Stimulated activated CD8-positive, alpha-beta memory T cell treated with anti-CD3 and anti-CD28 coated beads, Interleukin-12 subunit alpha, Interleukin-12 subunit beta, amount 100 ng/mL, for 24 hours (primary cell): ENCODE measurements around the gene RXRA.
"Not testable (repeated sequence)": the region's sequence is repeated elsewhere in the genome, so short reads cannot be mapped to it uniquely, and the experiment has no call there.

Experiments used
- DNase-seq: peaks from one replicate; pipeline ENCODE4 v3.0.0-alpha.2; 2020; ENCODE audit errors: extremely low read depth

Gene RXRA

GRCh38 chr9:134307674-134308638 lies 18.3 kb upstream of the RXRA start:
- DNase-seq = no peak

DNA sequence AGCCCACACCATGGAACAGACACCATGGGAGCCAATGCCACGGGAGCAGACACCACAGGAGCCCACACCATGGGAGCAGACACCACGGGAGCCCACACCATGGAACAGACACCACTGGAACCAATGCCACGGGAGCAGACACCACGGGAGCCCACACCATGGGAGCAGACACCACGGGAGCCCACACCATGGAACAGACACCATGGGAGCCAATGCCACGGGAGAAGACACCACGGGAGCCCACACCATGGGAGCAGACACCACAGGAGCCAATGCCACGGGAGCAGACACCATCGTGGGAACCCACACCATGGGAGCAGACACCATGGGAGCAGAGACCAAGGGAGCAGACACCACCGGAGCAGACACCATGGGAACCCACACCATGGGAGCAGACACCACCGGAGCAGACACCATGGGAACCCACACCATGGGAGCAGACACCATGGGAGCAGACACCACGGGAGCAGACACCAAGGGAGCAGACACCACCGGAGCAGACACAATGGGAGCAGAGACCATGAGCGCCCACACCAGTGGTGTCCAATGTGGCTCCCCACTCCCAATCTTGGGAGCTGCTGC lies 17.5 kb upstream of the RXRA start:
- not testable (repeated sequence) for DNase-seq

- no peak for DNase-seq
Observed at GRCh38 chr9:134313470-134313869, 12.8 kb upstream of the RXRA start.

DNA sequence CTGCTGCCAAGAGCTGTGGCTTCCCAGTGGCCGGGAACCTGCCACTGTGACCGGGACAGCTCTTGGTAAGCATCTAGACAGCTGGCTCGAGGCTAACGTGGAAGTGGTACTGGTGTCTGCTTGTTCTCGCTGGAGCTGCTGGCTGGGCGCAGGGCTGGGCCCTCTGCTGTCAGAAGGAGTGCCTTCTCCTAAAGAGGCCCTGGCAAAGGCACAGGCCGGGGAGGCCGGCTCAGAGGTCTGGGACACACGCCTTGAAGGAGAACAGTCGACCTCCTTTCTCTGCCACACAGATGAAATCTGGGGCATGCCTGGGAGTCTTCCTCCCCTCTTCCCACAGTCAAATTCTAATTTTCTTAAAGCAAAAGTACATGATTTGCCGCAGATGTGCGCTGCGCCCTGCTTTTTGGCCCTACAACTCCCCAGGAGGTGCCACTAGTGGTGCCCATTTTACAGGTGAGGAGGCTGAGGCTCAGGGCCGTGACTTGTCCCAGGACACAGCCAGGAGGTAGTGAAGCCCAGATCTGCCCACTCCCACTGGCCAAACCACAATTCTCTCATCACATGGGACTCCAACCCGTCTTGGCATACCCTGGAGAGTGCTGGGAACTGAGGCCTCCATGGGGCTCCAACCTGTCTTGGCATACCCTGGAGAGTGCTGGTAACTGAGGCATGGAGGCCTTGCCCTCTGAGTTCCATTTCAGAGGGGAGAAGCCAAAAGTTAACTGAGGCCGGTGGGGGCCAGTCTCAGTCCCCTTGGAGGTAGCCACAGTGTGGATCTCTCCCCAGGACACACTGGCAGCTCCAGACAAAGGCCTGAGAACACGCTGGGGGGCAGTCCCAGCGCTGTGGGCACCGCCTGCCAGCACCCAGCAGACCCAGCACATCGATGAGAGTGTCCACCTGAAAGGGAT lies 12.0 kb upstream of the RXRA start:
- DNase-seq = no peak

DNA sequence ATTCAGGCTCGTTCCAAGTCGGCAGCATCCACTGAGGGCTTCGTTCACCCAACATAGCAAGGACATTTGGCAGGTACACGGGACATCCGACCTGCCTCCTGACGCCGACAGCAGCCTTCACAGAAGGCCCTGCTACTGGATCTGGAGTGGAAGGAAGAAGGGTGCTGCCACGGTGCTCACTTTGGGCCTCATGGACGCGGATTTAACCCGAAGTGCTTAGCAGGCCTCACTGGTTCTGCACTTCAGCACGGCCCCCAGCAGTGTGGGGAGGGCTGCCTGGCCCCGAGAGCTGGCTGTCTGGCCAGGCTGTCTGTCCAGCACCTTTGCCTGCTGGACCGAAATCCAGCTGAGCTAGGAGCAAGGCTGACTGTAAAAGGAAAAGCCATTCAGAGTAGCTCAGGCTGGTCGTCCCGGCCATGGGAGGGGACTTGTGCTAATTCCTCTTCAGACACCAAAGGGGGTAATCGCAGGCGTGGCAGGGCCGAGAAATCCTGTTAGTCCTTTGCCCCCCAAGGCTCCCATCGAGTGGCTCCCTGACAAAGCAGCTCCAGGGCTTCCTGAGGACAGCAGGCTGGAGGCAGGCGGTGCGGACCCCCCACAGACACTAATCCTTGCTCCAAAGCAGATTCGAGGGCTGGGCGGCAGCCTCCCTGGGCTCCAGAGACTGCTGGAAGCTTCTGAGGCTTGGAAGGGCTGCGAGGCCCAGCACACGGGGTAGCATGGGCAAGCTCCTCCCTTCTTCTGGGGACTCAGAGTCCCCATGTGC lies 11.1 kb upstream of the RXRA start:
- no peak for DNase-seq

GRCh38 chr9:134315716-134316448 lies 10.4 kb upstream of the RXRA start:
- no peak for DNase-seq

DNA sequence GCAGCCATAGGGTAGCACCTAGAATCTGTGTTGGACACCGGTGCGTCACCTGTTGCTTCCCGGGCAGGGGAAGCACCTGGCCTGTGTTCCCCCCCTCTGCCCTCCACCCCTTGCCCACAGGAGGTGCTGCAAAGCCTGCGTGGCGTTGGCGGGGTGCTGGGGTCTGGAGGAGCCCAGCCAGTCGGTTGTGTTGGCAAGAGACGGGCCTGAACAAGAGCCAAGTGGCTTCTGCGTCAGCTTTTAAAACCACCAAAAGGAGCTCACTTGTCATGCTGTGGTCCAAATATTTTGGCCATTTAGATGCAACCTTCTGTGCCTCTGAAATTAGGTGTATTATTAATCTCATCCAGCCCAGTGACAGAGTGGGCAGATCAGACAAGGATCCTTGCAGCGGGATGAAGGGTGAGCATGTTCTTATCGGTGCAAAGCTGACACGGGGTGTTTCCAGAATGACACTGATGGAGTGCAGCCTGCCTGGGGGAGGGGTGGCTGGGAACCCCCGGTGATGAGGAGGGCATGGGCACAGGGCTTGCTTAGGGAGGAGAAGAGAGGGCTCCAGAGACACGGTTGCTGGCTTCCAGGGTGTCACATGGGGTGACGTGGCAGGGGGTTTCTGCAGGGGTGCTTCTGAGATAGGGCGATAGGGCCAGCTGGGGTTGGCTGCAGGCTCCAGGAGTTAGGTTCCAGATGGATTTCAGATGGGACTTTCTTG lies 9.7 kb upstream of the RXRA start:
- no peak for DNase-seq

DNA sequence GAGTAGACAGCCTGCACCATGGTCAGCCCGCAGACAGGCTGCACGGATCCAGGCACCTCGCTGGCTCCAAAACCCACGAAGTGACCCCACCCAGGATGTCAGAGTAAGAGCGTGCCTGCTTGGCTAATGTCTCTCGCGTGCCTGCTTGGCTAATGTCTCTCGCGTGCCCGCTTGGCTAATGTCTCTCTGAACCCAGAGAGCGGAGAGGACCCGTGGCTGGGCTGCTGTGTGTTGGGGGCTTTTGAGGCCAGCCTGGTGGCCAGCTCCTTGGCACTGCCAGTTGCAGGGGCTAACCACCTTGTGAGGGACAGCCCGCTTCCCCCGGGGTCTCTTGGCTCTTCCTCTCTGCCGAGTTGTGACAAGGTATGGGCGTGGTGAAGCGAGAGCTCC lies 8.9 kb upstream of the RXRA start:
- DNase-seq = no peak

DNA sequence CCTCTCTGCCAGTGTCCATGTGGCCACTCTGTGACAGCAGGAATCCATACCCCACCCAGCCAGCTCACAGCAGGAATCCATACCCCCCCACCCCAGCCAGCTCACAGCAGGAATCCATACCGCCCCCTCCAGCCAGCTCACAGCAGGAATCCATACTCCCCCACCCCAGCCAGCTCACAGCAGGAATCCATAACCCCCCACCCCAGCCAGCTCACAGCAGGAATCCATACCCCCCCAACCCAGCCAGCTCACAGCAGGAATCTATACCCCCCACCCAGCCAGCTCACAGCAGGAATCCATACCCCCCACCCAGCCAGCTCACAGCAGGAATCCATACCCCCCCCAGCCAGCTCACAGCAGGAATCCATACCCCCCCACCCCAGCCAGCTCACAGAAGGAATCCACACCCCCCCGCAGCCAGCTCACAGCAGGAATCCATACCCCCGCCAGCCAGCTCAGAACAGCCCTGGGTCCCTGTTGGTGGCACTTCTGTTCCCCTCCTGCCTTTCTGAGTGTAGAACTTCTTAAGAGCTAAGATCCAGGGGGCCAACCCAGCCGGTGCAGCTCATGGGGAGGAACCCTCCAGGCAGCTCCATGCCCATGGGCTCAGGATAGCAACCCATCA lies 8.4 kb upstream of the RXRA start:
- DNase-seq = no peak

DNA sequence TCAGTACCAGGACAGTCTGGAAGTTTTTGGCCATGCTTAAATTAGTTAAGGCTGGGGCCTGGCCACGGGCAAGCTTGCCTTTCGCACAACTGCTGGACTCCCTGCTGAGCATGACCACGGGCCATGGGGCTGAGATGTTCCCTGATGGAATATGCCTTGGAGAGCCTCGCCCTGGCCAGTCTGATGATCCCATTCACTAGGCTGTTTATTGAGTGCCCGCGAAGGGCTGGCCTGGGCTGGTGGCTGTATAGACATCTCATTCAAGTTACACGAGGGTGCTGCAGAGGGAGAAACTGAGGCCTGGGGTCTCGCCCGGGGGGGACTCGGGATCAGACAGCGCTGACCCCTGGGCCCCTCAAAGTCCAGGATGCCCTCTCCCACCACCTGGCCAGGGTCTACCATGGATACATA lies 7.8 kb upstream of the RXRA start:
- DNase-seq = no peak

DNA sequence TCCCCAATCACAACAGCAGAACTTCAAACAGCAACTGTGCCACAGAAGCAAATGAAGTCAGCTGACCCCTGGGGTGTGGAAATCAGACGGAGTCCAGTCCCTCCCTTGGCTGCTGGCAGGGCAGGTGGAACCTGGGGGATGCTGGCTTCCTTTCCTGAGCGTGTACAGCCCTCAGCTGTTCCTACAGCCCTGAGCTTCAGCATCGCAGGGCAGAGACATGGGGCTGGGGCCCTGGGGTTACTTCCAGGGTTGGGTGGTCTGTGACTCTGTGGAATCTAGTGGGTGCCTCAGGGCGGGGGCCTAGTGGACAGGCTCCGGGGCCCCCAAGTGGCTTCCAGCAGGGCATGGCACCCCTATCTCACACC lies 7.3 kb upstream of the RXRA start:
- DNase-seq = no peak

- no peak for DNase-seq
Observed at GRCh38 chr9:134319306-134320125, 6.7 kb upstream of the RXRA start.

DNA sequence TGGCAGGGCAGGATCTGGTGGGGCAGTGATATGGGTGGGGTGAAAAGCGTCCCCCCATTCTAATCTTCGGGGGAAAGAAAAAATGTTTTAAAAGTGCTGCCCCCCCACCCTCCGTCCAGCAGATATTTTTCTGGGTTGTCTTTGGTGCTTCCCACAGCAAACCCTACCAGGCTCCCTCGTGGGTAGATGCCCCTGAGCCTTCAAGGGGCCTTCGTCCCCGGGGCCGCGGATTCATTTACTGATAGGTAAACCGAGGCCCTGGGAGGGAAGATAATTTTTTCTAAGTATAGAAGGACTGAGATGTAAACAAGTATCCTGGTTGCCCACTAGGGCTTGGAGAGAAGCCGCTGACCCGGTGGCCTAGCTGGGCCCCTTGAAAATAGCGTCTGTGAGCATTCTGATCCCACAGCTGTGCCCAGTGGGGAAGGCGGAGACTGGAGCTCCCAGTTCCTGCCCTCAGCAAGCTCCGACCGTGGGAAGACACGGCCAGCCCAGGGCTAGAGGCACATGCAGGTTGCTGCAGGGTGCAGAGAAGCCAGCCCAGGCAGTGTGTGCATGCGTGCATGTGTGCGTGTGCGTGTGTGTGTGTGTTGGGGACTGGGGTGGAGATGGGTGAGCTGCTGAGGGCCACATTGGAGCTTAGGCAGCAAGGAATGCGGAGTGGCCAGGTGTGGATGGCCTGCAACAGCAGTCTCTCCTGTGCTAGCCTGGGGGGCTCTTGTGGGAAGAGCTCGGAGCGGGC lies 6.0 kb upstream of the RXRA start:
- no peak for DNase-seq

DNA sequence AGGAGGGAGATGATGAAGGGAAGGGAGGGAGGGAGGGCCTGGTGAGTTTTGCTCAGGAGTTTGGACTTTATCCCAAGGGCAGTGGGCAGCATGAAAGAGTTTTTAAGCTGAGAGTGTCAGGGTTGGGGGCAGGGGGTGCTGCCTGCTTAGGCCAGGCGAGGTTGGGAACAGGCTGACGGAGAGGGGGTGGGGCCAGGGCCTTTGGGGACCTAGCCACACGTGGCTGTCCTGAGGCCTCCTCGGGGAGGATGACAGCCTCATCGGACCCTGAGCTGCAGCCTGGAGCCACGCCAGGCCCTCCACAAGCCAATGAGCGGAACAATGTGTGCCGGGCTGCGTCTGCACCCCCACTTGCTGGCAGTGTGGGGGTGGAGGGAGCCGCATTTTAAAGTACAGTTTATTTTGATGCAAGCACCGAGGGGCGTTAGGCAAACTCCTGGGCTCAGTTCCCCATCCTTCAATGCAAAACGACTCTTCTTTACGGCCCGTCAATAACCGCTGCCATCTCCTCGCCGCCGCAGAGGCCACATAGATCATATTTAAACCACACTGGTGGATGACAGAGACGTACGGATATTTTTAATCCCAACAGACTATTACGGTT lies 5.3 kb upstream of the RXRA start:
- no peak for DNase-seq

DNA sequence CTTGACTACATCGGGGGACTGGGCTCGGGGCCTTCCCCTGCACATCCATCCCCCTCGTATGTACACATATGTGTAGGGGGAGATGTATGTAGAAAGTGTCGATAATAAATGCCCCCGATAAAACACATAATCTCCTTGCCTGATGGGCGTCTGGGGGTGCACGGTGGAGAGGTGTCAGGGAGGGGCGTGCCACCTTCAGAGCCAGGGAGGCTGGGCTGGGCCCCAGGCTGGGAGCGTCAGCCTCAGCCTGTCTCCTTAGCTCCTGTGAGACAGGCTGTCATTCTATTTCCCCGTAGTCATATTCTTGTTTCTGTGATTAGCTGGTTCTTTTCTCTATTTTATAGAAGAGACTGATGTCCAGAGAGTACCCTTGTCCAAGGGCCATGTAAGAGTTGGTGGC lies 4.7 kb upstream of the RXRA start:
- no peak for DNase-seq

DNA sequence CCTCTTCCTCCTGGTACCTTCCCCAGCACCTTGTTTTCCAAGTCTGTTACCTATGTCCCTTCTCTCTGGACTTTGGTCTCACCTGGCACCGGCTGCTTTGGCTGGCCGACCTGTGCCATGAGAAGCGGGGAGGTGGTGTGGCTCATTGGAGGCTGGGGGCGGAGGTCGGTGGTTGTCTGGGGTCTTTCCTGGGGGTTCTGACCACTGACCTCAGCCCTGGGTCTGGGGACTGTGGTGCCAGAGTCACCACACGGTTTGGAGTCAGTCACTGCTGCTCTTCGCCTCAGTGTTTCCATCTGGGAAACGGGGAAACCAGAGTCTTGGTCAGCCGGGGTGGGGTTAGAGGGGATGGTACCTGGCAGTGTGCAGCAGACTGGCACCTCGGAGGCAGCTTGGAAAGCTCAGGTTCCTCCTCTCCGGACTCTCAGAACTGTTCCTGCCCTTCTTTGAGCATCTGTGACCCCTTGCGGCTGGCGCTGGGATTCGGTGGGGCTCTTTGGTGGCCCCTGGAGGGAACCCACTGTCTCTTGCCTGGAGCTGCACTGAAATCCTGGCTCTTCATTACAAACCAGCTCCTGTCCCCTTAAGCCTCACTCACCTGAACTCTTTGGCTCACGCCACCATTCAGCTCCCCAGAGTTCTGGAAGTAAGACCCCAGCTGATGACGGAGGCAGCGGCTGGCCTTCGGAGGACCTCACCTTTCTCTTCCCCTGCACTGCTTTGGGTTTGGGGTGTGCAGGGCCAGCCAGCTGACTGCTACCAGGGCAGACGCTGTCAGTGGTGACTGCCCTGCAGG lies 4.1 kb upstream of the RXRA start:
- no peak for DNase-seq

GRCh38 chr9:134322781-134323241 lies 3.4 kb upstream of the RXRA start:
- DNase-seq = no peak
